AG04450 (cell line): ENCODE data around the gene GRM5. TPM values are rescaled to one million over a fixed set of nuclear protein-coding genes. Genes with fewer than 3 reads are reported as not detected.

Source experiments
- CTCF ChIA-PET: fragments of 300-600, 350-600 bp; formaldehyde crosslinking; extraction: SDS; loops from one replicate; lab custom pipeline; 2022; ENCODE audit warnings: antibody characterized with exemption, inconsistent platforms; lab: Charles Lee
- POLR2A ChIA-PET: fragments of 350-600 bp; formaldehyde crosslinking; extraction: SDS; loops from one replicate; lab custom pipeline; 2021; ENCODE audit warnings: antibody characterized with exemption, inconsistent platforms; lab: Yijun Ruan, JAX
- DNase-seq: peaks from one replicate; pipeline ENCODE4 v3.0.0-alpha.2; 2011; ENCODE audit warnings: low read depth, low spot score
- H3K27ac ChIP-seq: one replicate; pipeline ENCODE4 v1.5.1; 2012; ENCODE audit warnings: low read depth, low read length, control low read depth
- H3K27me3 ChIP-seq: one replicate; pipeline ENCODE4 v1.6.0; 2012; ENCODE audit warnings: low read length; ENCODE audit not compliant: control insufficient read depth, insufficient read depth
- H3K4me3 ChIP-seq: 2 replicates; pipeline ENCODE4 v1.5.1; 2011; ENCODE audit warnings: mild to moderate bottlenecking, low read depth, low read length, control low read depth
- H3K9me3 ChIP-seq: 2 replicates; pipeline ENCODE4 v1.5.1; 2012; ENCODE audit warnings: low read length; ENCODE audit not compliant: control insufficient read depth, insufficient read depth
- CTCF ChIP-seq: IDR thresholded peaks from 2 replicates; pipeline ENCODE4 v1.5.1; 2011; ENCODE audit warnings: low read depth, low read length, control low read depth, inconsistent platforms
- polyA plus RNA-seq: library from polyadenylated mRNA; depleted of rRNA; stranded (reverse); fragments of >200 nt; gene quantifications from 2 replicates; pipeline ENCODE4 v1.2.3, GENCODE V29; 2011

The GRM5 gene
- polyA plus RNA-seq, 1 experiment, result 0.01 TPM

- H3K27ac ChIP-seq, result no peak overlapping the region
- ChIA-PET POLR2A (no interaction called here), CTCF (no interaction called here)
- H3K27me3 ChIP-seq, result no peaks in the 10 kb centered on the region
- no peak overlapping the region for H3K4me3 ChIP-seq
- DNase-seq, result no peak
- no peak for TF ChIP-seq CTCF
- no peaks in the 10 kb centered on the region for H3K9me3 ChIP-seq
These were observed 376.1 kb downstream of the GRM5 start for GRCh38 chr11:88689548-88690240.

GRCh38 chr11:88683024-88683423 lies 382.8 kb downstream of the GRM5 start:
- Histone ChIP-seq H3K27ac (no peak overlapping the region), H3K27me3 (no peaks in the 10 kb centered on the region), H3K4me3 (no peak overlapping the region), H3K9me3 (no peaks in the 10 kb centered on the region)
- TF ChIP-seq CTCF, result no peak
- no peak for DNase-seq
- POLR2A ChIA-PET, result no interaction called here
- CTCF ChIA-PET, result no interaction called here

GRCh38 chr11:88680806-88681205 lies 385.0 kb downstream of the GRM5 start:
- no peak for TF ChIP-seq CTCF
- Histone ChIP-seq H3K27ac (no peak overlapping the region), H3K9me3 (no peaks in the 10 kb centered on the region), H3K4me3 (no peak overlapping the region), H3K27me3 (no peaks in the 10 kb centered on the region)
- POLR2A ChIA-PET, result no interaction called here
- CTCF ChIA-PET, result interaction anchor here (0.6 to 0.7 kb wide), 2 partner anchors 13 to 669 kb away, joined by 3 to 4 read pairs; no protein-coding TSS in a partner anchor
- DNase-seq, result no peak

GRCh38 chr11:88666364-88666763 lies 399.4 kb downstream of the GRM5 start:
- Histone ChIP-seq H3K9me3 (no peaks in the 10 kb centered on the region), H3K4me3 (no peak overlapping the region), H3K27me3 (no peaks in the 10 kb centered on the region), H3K27ac (no peak overlapping the region)
- ChIA-PET CTCF (no interaction called here), POLR2A (no interaction called here)
- DNase-seq, result no peak
- no peak for TF ChIP-seq CTCF

GRCh38 chr11:88657076-88657738 lies 408.6 kb downstream of the GRM5 start:
- H3K4me3 ChIP-seq, result no peak overlapping the region
- CTCF ChIA-PET, result interaction anchor here (1.3 kb wide), 1 partner anchor 641 kb away, joined by 3 read pairs; no protein-coding TSS in a partner anchor

More at GRCh38 chr11:88657076-88657738, 408.6 kb downstream of the GRM5 start:
- Histone ChIP-seq H3K27me3 (no peaks in the 10 kb centered on the region), H3K27ac (no peak overlapping the region), H3K9me3 (no peaks in the 10 kb centered on the region)
- no peak for DNase-seq
- TF ChIP-seq CTCF, result no peak
- POLR2A ChIA-PET, result no interaction called here
